GM18511 (cell line): ENCODE measurements around the gene TRANK1.

Experiments
- ATAC-seq: cut with Tn5 transposase; IDR thresholded peaks from one replicate; pipeline ENCODE4 v1.9.1; 2021; ENCODE audit warnings: mild to moderate bottlenecking, moderate library complexity; ENCODE audit not compliant: unreplicated experiment

The TRANK1 gene

GRCh38 chr3:36813305-36813704 is 131.5 kb downstream of the TRANK1 start:
- no peak for ATAC-seq

- no peak for ATAC-seq
These were observed 132.6 kb downstream of the TRANK1 start for GRCh38 chr3:36812240-36812639.

- no peak for ATAC-seq
These were observed 133.1 kb downstream of the TRANK1 start for GRCh38 chr3:36811768-36812167.

GRCh38 chr3:36804295-36805055 is 140.4 kb downstream of the TRANK1 start:
- ATAC-seq: no peak

GRCh38 chr3:36803091-36803791 is 141.6 kb downstream of the TRANK1 start:
- no peak for ATAC-seq

- ATAC-seq: no peak
These were observed 144.2 kb downstream of the TRANK1 start for GRCh38 chr3:36800533-36801116.

GRCh38 chr3:36796881-36797280 is 148.0 kb downstream of the TRANK1 start:
- no peak for ATAC-seq

- no peak for ATAC-seq
These were observed 148.7 kb downstream of the TRANK1 start for GRCh38 chr3:36796161-36796560.

- no peak for ATAC-seq
These were observed 149.2 kb downstream of the TRANK1 start for GRCh38 chr3:36795622-36796021.

- peak; percentile 60 for ATAC-seq
These were observed 152.5 kb downstream of the TRANK1 start for GRCh38 chr3:36792342-36792741.

- ATAC-seq: no peak
These were observed 154.1 kb downstream of the TRANK1 start for GRCh38 chr3:36790765-36791164.

GRCh38 chr3:36786921-36787890 is 157.6 kb downstream of the TRANK1 start:
- no peak for ATAC-seq

- no peak for ATAC-seq
These were observed 160.7 kb downstream of the TRANK1 start for GRCh38 chr3:36784138-36784635.

- peak; percentile 75 for ATAC-seq
These were observed 167.2 kb downstream of the TRANK1 start for GRCh38 chr3:36777424-36778218.
